ENCODE results near the gene NOVA2. TPM values are rescaled to one million over a fixed set of nuclear protein-coding genes. Genes with fewer than 3 reads are reported as not detected.

NOVA2 gene
- total and polyA plus RNA-seq, 4 donors: 0.13 to 18.2 (median 8.1) TPM; not detected in 1

- no peaks in the 10 kb centered on the region for H3K9me3 ChIP-seq (ENCODE audit: control insufficient read depth, low read length)
- WGBS, 2 donors: 18 to 21% methylated on average over 18 of the region's 18 CpGs
- no peak for DNase-seq
- no peaks in the 10 kb centered on the region for H3K36me3 ChIP-seq (ENCODE audit: control insufficient read depth in 1 of 2, insufficient read depth in 2 of 2, low read length in 1 of 2)
- H3K4me3 ChIP-seq (ENCODE audit: low read length in 2 of 2): no peak overlapping the region
- H3K27ac ChIP-seq (ENCODE audit: low read depth in 1 of 2, low read length in 2 of 2): no peak overlapping the region
- no peak for ATAC-seq (ENCODE audit: low FRiP score)
- H3K4me1 ChIP-seq (ENCODE audit: control insufficient read depth in 1 of 2, insufficient read depth in 2 of 2, low read length in 2 of 2): no peaks in the 10 kb centered on the region
- intact Hi-C loops (cut with DNase I): no loop called here
- H3K27me3 ChIP-seq (ENCODE audit: control insufficient read depth in 1 of 2, insufficient read depth in 2 of 2, low read length in 1 of 2): no peaks in the 10 kb centered on the region
These were observed 1.4 kb downstream of the NOVA2 start for GRCh38 chr19:45972081-45972946.

GRCh38 chr19:45971260-45971902 is 2.3 kb downstream of the NOVA2 start:
- H3K36me3 ChIP-seq (ENCODE audit: control insufficient read depth in 1 of 2, insufficient read depth in 2 of 2, low read length in 1 of 2): no peaks in the 10 kb centered on the region
- intact Hi-C loops (cut with DNase I): no loop called here
- WGBS, 2 donors: 14 to 17% methylated on average over 11 of the region's 11 CpGs
- DNase-seq (no peak), ATAC-seq (ENCODE audit: low FRiP score) (no peak)
- no peaks in the 10 kb centered on the region for H3K4me1 ChIP-seq (ENCODE audit: control insufficient read depth in 1 of 2, insufficient read depth in 2 of 2, low read length in 2 of 2)
- H3K27ac ChIP-seq (ENCODE audit: low read depth in 1 of 2, low read length in 2 of 2): no peak overlapping the region
- H3K4me3 ChIP-seq (ENCODE audit: low read length in 2 of 2): no peak overlapping the region
- no peaks in the 10 kb centered on the region for H3K9me3 ChIP-seq (ENCODE audit: control insufficient read depth, low read length)
- H3K27me3 ChIP-seq (ENCODE audit: control insufficient read depth in 1 of 2, insufficient read depth in 2 of 2, low read length in 1 of 2): no peaks in the 10 kb centered on the region

- WGBS, 2 donors: 58 to 62% methylated on average over 5 of the region's 5 CpGs
- ATAC-seq (ENCODE audit: low FRiP score) (no peak), DNase-seq (no peak)
- Histone ChIP-seq H3K36me3 (ENCODE audit: control insufficient read depth in 1 of 2, insufficient read depth in 2 of 2, low read length in 1 of 2) (no peaks in the 10 kb centered on the region), H3K9me3 (ENCODE audit: control insufficient read depth, low read length) (no peaks in the 10 kb centered on the region), H3K27ac (ENCODE audit: low read depth in 1 of 2, low read length in 2 of 2) (no peak overlapping the region), H3K4me1 (ENCODE audit: control insufficient read depth in 1 of 2, insufficient read depth in 2 of 2, low read length in 2 of 2) (no peaks in the 10 kb centered on the region), H3K4me3 (ENCODE audit: low read length in 2 of 2) (no peak overlapping the region), H3K27me3 (ENCODE audit: control insufficient read depth in 1 of 2, insufficient read depth in 2 of 2, low read length in 1 of 2) (no peaks in the 10 kb centered on the region)
- intact Hi-C loops (cut with DNase I): no loop called here
These were observed 4.0 kb downstream of the NOVA2 start for GRCh38 chr19:45969676-45970075.

- Histone ChIP-seq H3K27me3 (ENCODE audit: control insufficient read depth in 1 of 2, insufficient read depth in 2 of 2, low read length in 1 of 2) (no peaks in the 10 kb centered on the region), H3K36me3 (ENCODE audit: control insufficient read depth in 1 of 2, insufficient read depth in 2 of 2, low read length in 1 of 2) (no peaks in the 10 kb centered on the region), H3K9me3 (ENCODE audit: control insufficient read depth, low read length) (no peaks in the 10 kb centered on the region), H3K4me1 (ENCODE audit: control insufficient read depth in 1 of 2, insufficient read depth in 2 of 2, low read length in 2 of 2) (no peaks in the 10 kb centered on the region), H3K4me3 (ENCODE audit: low read length in 2 of 2) (no peak overlapping the region), H3K27ac (ENCODE audit: low read depth in 1 of 2, low read length in 2 of 2) (no peak overlapping the region)
- DNase-seq: no peak
- intact Hi-C loops (cut with DNase I): no loop called here
- 76% methylated on average over 9 of the region's 9 CpGs for WGBS, 2 donors
- no peak for ATAC-seq (ENCODE audit: low FRiP score)
These were observed 5.0 kb downstream of the NOVA2 start for GRCh38 chr19:45968626-45969025.

GRCh38 chr19:45967246-45967645 is 6.4 kb downstream of the NOVA2 start:
- Histone ChIP-seq H3K9me3 (ENCODE audit: control insufficient read depth, low read length) (no peaks in the 10 kb centered on the region), H3K27me3 (ENCODE audit: control insufficient read depth in 1 of 2, insufficient read depth in 2 of 2, low read length in 1 of 2) (no peaks in the 10 kb centered on the region), H3K4me1 (ENCODE audit: control insufficient read depth in 1 of 2, insufficient read depth in 2 of 2, low read length in 2 of 2) (no peaks in the 10 kb centered on the region), H3K36me3 (ENCODE audit: control insufficient read depth in 1 of 2, insufficient read depth in 2 of 2, low read length in 1 of 2) (no peaks in the 10 kb centered on the region), H3K27ac (ENCODE audit: low read depth in 1 of 2, low read length in 2 of 2) (no peak overlapping the region), H3K4me3 (ENCODE audit: low read length in 2 of 2) (no peak overlapping the region)
- WGBS, 2 donors: 55 to 64% methylated on average over 7 of the region's 7 CpGs
- no peak for ATAC-seq (ENCODE audit: low FRiP score)
- no peak for DNase-seq
- intact Hi-C loops (cut with DNase I): no loop called here

GRCh38 chr19:45962021-45962420 is 11.6 kb downstream of the NOVA2 start:
- ATAC-seq (ENCODE audit: low FRiP score) (no peak), DNase-seq (no peak)
- Histone ChIP-seq H3K4me3 (ENCODE audit: low read length in 2 of 2) (no peak overlapping the region), H3K27me3 (ENCODE audit: control insufficient read depth in 1 of 2, insufficient read depth in 2 of 2, low read length in 1 of 2) (no peaks in the 10 kb centered on the region), H3K4me1 (ENCODE audit: control insufficient read depth in 1 of 2, insufficient read depth in 2 of 2, low read length in 2 of 2) (no peaks in the 10 kb centered on the region), H3K36me3 (ENCODE audit: control insufficient read depth in 1 of 2, insufficient read depth in 2 of 2, low read length in 1 of 2) (no peaks in the 10 kb centered on the region), H3K27ac (ENCODE audit: low read depth in 1 of 2, low read length in 2 of 2) (no peak overlapping the region), H3K9me3 (ENCODE audit: control insufficient read depth, low read length) (no peaks in the 10 kb centered on the region)
- WGBS, 2 donors: 81 to 85% methylated on average over 15 of the region's 15 CpGs
- intact Hi-C loops (cut with DNase I): no loop called here

- Histone ChIP-seq H3K27me3 (ENCODE audit: control insufficient read depth in 1 of 2, insufficient read depth in 2 of 2, low read length in 1 of 2) (no peaks in the 10 kb centered on the region), H3K36me3 (ENCODE audit: control insufficient read depth in 1 of 2, insufficient read depth in 2 of 2, low read length in 1 of 2) (no peaks in the 10 kb centered on the region)
These were observed 12.9 kb downstream of the NOVA2 start for GRCh38 chr19:45960595-45961235.

GRCh38 chr19:45959517-45960025 is 14.1 kb downstream of the NOVA2 start:
- H3K4me1 ChIP-seq (ENCODE audit: control insufficient read depth in 1 of 2, insufficient read depth in 2 of 2, low read length in 2 of 2): no peaks in the 10 kb centered on the region
- ATAC-seq (ENCODE audit: low FRiP score) (no peak), DNase-seq (no peak)
- no peaks in the 10 kb centered on the region for H3K9me3 ChIP-seq (ENCODE audit: control insufficient read depth, low read length)
- no peaks in the 10 kb centered on the region for H3K27me3 ChIP-seq (ENCODE audit: control insufficient read depth in 1 of 2, insufficient read depth in 2 of 2, low read length in 1 of 2)
- no peaks in the 10 kb centered on the region for H3K36me3 ChIP-seq (ENCODE audit: control insufficient read depth in 1 of 2, insufficient read depth in 2 of 2, low read length in 1 of 2)
- intact Hi-C loops (cut with DNase I): no loop called here
- H3K4me3 ChIP-seq (ENCODE audit: low read length in 2 of 2): no peak overlapping the region
- 63 to 73% methylated on average over 8 of the region's 8 CpGs for WGBS, 2 donors
- H3K27ac ChIP-seq (ENCODE audit: low read depth in 1 of 2, low read length in 2 of 2): no peak overlapping the region

More at GRCh38 chr19:45960595-45961235, 12.9 kb downstream of the NOVA2 start:
- WGBS, 2 donors: 9 to 12% methylated on average over 18 to 19 of the region's 19 CpGs
- intact Hi-C loops (cut with DNase I): no loop called here
- Histone ChIP-seq H3K27ac (ENCODE audit: low read depth in 1 of 2, low read length in 2 of 2) (no peak overlapping the region), H3K4me1 (ENCODE audit: control insufficient read depth in 1 of 2, insufficient read depth in 2 of 2, low read length in 2 of 2) (no peaks in the 10 kb centered on the region), H3K4me3 (ENCODE audit: low read length in 2 of 2) (no peak overlapping the region), H3K9me3 (ENCODE audit: control insufficient read depth, low read length) (no peaks in the 10 kb centered on the region)
- no peak for ATAC-seq (ENCODE audit: low FRiP score)
- DNase-seq: no peak
